GM20431 (cell line): ENCODE results near the gene AVL9.

Experiments used
- in situ Hi-C: fragments of 300-500 bp; cut with MseI, MboI; formaldehyde crosslinking; loops from one replicate; pipeline ENCODE4 v1.15.0; 2020; ENCODE audit warnings: low sequenced_read_pairs; ENCODE audit not compliant: unreplicated experiment

AVL9 gene

DNA sequence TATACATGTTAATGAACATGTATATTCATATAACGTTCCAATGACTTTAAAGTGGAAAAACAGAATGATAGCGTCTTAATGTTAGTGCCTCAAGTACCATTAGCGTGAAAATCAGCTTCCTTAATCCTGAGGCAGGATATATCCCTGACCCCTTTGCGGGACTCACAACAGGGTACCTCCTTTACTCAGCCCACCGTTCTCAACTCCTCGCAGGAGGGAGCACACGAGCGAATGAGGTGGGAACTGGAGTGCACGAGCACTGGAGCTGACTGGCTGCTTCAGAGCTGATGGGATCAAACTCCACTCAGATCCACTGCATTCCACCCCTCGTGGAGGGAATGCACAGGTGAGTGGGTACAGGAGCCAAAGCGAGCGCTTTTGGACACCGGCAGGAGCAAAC, 36.1 kb downstream of the AVL9 start:
- in situ Hi-C loops: no loop called here

DNA sequence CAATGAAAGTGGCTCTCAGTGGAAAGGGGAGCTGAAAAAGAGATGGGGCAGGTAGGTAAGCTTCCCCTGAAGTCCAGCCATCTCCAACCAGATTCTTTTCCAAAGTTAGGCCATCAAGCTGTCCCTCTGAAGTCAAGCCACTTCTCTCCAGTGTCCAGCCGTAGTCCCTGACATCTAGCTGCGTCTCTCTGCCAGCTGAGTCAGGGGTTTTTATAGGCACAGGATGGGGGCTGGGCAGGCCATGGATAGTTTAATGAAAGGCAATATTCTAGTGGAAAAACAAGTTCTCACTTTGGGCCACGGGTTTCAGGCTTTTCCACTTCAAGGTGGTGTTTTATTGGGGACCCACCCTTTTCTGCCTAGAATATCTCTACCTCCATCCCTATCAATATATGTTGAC, 36.8 kb downstream of the AVL9 start:
- in situ Hi-C loops: no loop called here

DNA sequence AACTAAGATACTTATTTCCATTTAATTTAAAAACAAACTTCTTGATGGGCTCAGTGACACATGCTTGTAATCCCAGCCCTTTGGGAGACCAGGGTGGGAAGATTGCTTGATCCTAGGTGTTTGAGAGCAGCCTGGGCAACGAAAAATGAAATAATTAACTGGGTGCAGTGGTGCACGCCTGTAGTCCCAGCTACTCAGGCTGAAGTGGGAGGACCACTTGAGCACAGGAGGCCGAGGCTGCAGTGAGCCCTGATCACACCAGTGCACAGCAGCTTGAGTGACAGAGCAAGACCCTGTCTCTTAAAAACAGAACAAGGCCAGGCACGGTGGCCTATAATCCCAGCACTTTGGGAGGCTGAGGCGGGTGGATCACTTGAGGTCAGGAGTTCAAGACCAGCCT, 37.4 kb downstream of the AVL9 start:
- in situ Hi-C loops: no loop called here

DNA sequence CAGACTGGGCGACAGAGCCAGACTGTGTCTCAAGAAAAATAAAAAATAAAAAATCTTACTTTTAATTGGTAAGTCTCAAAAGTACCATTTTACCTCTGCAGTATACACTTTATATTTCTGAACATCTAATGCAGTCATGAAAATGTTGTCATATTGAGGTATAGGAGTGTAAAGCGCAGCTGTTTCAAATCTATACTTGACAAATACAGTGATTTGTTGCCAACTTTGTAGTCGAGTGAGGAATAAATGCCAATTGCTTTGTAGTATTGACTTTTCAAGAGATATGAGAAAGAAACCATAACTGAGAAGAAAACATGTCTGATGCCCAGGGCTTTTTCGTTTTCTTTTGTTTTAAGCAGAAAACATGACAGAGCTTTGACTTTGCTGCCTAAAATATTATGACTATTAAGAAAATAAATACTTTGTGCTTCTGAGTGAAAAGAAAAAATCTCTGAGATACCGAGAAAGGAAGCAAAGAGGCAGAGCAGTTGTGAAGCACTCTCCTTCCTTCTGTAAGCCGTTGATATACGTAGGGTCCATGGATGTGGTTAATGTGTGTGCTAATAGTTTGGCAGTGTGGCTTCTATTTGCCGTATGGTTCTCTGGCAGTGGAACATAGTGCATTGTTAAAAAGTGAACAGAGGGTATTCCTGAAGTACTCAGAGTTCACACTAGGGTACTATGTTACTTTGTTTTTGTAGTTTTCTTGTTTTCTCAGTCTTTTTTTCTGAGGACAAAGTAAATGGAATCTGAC, 38.2 kb downstream of the AVL9 start:
- in situ Hi-C loops: no loop called here

DNA sequence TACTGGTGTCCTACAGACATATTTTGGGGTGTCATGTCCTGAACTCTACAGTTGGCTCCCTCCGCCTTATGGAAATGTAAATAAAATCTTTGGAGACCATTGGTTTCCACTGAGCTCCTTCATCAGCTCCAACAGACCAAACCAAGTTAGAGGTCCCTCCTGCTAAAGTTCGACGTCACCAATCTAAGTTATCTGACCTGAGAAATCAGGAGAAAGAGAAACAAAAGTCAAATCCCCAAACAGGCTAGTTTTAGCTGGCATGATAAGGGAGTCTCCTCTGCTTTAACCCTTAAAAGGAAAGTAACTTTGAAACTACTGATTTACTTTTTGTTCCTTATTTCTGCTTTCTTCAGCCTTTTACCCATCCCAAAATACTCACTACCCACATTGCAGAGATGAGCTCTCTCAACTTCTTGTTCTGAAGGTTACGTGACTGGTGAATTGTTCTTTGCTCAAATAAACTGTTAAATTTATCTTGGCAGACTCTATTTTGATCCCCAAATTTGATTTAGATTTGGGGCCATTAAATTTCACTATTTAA, 39.9 kb downstream of the AVL9 start:
- in situ Hi-C loops: no loop called here

DNA sequence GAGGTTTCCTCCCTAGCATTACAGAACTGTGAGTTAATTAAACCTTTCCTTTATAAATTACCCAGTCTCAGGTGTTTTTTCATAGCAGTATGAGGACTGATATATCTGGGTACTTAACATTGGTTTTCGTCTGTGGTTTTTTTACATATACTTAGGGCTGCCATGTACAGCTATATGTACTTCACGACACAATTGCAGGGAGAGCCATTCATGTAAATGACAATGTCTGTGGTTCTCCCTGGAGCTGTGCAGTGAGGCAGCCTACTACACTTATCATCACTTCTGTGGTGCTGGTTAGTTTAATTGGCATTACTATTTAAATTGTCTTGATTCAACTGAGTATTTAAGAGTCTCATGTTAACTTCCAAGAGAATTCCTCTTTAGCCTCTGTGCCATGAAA, 40.7 kb downstream of the AVL9 start:
- in situ Hi-C loops: no loop called here

DNA sequence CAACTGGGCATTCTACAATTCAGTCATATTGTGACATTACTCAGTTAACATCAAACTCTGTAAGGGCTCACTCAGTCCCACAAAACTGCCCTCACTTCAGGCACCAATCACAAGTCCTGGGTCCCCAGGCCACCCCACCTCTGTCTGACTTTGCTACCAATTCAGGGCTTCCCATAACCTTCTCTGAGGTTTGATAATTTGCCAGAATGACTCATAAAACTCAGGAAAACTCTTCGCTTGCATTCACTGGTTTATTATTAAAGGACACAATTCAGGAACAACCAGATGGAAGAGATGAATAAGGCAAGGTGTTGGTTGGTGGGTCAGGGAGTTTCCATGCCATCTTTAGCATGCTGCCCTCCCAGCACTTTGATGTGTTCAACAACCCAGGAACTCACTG, 41.3 kb downstream of the AVL9 start:
- in situ Hi-C loops: no loop called here

DNA sequence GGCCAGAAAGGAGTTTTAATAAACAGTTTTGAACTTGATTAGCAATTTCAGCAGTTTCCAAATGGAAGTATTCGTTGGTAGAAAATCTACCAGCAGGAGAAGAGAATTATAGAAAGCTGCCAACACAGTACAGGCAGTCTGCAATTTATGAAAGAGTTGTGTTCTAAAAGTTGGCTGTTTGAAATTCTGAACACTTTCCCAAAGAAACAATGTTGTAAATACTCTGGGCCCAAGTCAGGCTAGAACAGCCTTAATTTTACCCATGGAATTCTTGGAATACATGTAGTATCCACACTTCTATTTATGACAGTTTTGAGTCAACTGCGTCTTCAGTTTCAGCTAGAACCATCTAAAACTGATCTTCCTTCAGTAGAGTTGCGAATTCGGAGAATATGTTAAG, 42.5 kb downstream of the AVL9 start:
- in situ Hi-C loops: no loop called here

DNA sequence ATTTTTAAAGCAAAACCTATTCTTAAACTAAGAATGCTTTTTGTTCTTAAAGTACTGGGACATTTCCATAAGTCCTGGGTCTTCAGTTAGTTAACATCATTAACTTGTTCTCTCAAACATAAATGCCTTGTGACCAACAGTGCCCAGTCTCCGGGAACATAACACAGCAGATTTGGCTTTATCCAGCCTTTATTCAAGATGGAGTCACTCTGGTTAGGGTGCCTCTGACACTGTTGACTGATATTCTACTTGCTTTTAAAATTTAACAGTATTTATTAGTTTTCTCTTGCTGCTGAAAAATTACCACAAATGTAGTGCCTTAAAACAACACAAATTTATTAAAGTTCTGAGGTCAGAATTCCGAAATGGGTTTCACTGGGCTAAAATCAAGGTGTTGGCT, 44.1 kb downstream of the AVL9 start:
- in situ Hi-C loops: no loop called here

DNA sequence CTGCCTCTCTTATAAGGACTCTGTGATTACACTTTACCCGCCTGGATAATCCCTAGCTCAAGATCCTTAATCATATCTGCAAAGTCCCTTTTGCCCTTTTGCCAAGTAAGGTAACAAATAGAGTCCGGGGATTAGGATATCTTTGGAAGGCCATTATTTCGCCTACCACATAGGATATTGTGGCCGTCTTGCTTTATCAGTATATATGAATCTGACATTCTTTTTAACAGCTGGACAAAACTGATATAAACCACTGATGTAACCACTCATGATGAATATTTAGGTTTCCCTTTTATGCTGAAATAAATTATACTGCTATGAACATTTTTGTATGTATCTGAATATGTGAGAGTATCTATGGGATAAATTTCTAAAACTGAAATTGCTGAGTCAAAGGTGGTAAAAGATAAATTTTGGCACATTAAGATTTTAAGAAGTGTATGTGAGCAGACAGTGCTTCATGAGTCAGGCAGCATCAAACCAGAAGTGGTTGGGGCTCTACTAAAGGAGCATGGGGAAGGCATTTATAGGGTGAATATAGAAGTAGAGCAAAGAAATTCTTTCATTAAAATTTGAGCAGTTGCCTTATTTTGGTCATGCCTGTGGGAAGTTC, 44.7 kb downstream of the AVL9 start:
- in situ Hi-C loops: no loop called here

DNA sequence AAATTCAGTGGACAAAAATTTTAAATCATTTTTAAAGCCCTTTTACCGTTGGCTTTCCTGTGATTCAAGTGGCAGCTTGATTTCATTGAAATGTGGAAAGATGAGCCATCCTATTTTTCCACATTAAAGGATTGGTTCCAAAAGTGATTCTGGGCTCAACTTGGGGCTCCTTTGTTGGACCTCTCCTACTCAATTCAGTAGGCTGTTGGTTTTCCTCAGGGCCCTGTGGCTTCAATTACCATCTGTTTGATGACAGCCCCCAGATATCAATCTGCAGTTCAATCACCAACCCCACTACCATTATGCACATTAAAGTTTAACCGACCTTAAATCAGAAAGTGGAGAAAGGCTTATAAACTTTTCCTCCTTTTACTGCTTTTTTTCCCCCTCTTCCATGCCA, 47.3 kb downstream of the AVL9 start:
- in situ Hi-C loops: no loop called here

DNA sequence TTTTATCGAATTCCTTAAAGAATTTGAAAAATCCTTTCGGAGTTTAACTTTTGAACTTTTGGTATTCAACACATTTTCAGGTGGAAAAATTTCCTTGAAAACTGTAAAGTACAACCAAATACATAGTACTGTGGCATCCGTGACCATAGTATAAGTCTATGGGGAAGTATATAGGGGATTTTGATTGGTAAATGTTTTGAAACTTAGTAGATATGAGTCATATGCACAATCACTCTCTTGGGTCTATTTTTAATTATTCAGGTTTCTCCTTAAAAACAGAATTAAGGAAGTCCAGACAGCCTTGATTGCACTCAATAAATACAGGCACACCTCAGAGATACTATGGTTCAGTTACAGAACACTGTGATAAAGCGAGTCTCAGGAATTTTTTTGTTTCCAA, 64.2 kb downstream of the AVL9 start:
- in situ Hi-C loops: no loop called here

DNA sequence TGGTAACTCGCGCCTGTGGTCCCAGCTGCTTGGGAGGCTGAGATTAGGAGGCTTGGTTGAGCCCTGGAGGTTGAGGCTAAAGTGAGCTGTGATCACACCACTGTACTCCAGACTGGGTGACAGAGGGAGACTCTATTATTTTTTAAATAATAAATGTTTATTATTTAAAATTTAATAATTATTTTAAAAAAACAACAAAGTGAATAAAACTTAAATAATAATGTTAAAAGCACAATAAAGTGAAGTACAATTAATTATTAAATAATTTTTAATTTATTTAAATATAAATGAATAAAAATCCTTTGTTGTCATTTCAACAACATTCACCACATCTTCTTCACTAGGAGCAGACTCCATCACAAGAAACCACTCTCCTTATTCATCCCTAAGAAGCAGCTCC, 64.8 kb downstream of the AVL9 start:
- in situ Hi-C loops: no loop called here

DNA sequence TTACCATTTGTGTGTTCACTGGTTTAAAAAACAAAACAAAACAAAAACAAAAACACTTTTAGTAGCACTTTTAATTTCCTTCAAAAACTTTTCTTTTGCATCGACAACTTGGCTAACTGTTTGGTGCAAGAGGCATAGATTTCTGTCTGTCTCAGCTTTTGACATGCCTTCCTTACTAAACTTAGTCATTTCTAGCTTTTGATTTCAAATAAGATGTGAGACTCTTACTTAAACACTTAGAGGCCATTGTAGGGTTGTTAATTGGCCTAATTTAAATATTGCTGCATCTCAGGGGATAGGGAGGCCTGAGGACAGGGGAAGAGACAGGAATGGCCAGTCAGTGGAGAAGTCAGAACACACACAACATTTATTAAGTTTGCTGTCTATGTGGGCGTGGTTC, 66.3 kb downstream of the AVL9 start:
- in situ Hi-C loops: no loop called here

DNA sequence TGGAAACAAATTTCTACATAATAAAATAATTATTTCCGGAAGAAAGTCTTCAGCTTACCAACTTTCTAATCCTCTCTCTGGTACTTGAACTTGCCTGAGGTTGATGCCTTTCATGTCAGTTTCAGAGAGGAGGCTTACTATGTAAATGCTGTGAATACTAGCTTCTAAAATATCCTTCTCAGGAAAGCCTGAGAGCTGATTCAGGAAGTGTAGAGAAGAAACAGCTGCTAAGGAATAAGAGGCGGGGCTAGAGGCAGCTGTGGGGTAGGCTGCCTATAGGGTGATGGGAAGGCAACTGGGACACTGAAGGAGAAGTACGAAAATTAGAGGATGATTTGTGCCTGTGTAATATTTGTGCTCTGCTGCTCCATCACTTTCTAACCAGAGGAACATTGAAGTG, 69.3 kb downstream of the AVL9 start:
- in situ Hi-C loops: no loop called here

DNA sequence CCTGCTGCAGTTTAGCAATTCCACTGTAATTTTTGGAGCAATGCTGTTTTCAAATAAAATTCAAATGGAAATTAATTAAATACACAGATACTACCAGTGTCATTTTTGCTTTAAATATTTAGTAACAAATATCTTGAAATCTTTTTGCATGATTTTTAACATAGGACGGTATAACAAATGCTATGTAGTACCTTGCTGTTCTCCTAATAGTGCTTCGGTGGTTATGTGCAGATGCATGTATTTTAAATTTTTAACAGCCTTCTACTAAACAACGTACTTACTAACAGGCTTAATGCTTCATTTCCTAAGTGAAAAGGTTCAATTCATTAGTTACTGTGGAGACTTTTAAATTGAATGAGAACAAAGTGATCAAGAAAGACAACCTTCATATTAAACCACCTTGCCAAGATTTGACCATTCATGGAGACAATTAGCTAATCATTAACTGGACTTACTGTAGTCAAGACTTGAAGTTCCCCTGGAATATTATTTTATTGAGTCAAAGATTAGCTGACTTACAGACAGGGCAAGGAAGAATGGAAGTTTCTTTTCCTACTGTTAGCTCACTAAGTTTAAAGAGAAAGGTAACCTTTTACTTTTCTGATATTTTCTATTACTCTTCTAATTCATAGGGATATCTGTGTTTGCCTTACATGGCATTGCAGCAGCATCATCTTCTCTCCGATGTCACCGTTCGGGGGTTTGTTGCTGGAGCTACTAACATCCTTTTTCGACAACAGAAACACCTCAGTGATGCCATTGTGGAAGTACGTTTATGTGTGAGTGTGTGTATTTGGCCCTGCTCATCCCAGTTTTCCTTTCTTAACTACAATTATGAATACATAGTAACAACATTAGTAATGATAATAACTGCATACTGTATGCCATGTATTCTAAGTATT, 74.3 kb downstream of the AVL9 start:
- in situ Hi-C loops: no loop called here

DNA sequence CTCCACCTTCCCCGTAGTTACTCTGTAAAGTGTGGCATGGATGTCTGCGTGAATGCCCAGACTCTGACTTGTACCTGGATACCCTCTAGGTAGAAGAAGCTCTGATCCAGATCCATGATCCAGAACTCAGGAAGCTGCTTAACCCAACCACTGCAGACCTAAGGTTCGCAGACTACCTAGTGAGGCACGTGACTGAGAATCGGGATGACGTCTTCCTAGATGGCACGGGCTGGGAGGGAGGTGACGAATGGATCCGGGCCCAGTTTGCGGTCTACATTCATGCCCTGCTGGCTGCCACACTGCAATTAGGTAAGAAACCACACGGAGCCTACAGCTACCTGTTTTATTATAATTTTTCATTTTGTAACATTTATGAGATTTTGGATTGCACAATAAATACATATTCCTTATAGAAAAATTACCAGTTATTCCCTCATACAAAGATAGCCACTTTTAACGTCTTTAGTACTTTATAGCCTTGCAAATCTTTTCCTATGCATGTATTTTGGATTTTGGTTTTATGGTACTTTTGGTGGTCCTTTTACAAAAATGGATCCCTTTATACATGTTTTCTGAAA, 77.9 kb downstream of the AVL9 start:
- in situ Hi-C loops: no loop called here

DNA sequence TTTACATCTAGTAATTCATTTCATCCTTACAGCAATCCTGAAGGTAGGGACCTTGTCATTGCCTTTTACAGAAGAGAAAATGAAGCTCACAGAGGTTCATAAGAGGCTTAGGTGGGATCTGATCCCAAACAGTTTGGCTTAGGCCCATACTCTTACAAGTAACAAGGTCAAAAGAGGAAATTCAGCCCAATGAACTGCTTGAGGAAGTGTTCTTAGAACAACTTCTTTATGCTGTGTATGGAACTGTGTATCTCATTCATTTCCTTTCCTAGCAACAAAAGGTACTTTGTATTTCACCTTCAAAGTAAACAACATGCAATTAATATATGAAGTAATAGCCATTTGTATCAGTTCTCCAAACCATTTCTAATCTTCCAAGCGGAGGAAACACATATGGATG, 79.3 kb downstream of the AVL9 start:
- in situ Hi-C loops: no loop called here

DNA sequence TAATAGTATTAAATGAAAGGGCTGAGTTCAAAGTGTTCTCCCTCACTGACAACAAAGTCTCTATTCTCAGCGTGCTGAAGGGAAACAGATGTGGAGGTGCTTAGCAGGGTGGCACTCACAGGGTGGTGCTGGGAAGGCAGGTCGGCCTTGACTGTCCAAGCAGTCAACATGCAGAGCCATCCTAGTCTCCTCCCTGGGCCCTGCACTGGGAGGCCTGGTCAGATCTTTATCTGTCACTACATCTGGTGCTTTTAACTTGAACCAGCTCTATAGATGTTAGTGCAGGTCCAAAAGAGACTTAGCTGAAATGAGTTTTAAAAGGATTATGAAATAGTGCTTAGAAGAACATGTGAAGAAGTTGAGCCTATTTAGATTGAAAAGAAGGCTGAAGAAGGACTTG, 82.1 kb downstream of the AVL9 start:
- in situ Hi-C loops: no loop called here

DNA sequence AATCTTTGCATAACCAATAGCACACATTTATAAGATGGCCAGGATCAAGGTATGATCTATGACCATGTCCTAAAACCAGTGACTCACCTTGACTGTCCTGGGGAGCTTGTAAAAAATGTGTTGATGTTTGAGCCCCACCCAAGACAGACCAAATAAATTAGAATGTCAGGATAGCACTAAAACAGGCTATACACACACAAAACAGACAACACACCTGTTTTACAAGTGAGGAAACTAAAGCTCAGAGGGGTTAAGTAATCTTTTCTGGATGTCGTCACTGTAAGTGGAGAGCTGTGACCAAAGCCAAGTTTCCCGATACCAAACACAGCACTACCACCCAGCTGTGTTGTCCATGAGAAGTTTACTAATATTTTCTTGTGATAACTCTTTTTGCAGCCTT, 84.5 kb downstream of the AVL9 start:
- in situ Hi-C loops: no loop called here

DNA sequence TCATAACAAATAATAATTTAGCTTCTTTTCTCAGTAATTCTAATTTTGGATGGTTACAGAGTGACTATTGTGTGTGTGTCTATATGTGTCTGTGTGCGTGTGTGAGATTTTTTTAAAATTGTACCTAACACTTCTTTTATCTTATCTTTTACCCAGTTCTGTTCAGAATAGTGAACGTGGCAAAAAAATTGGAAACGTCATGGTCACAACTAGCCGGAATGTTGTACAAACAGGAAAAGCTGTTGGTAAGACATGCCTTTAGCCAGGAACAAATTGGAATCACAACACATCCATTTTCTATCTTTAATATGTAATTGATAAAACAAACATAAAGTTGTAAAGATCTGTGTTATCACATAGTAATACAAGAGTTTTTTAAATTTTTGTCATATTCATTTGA, 85.4 kb downstream of the AVL9 start:
- in situ Hi-C loops: no loop called here
